PC-3 (cell line): ENCODE measurements around the gene TMC7. TPM values are rescaled to one million over a fixed set of nuclear protein-coding genes. Genes with fewer than 3 reads are reported as not detected.

ENCODE experiments used
- ATAC-seq: fragments of 200-7000 bp; cut with Tn5 transposase; 2 replicates; pipeline ENCODE4 v1.9.1; 2020; ENCODE audit warnings: mild to moderate bottlenecking, moderate library complexity
- BruUV-seq: library from RNA; stranded (reverse); fragments of 400-500 nt; replicated peaks from 2 replicates; lab custom pipeline; 2021; lab: Mats Ljungman, UMichigan
- CTCF ChIA-PET: fragments of 300-600 bp; sonication (Branson Sonifier 250); formaldehyde crosslinking; loops from one replicate; lab custom pipeline; 2022; ENCODE audit warnings: antibody characterized with exemption; lab: Charles Lee
- POLR2A ChIA-PET: fragments of 300-600 bp; sonication (Branson Sonifier 250); formaldehyde crosslinking; loops from one replicate; lab custom pipeline; 2022; ENCODE audit warnings: antibody characterized with exemption; ENCODE audit not compliant: unreplicated experiment; lab: Charles Lee
- DNase-seq: peaks from one replicate; pipeline ENCODE4 v3.0.0-alpha.2; 2015
- H2AFZ ChIP-seq: fragments of 300-600 bp; sonication (generic); 2 replicates; pipeline ENCODE4 v1.6.0; 2016; ENCODE audit warnings: antibody characterized with exemption, low read length
- H3F3A ChIP-seq: fragments of 300-600 bp; sonication (generic); one replicate; pipeline ENCODE4 v1.6.0; 2017; ENCODE audit warnings: antibody characterized with exemption, low read length, control low read depth, mild to moderate bottlenecking; ENCODE audit not compliant: unreplicated experiment
- H3K27ac ChIP-seq: fragments of 300-600 bp; sonication (generic); 2 replicates; pipeline ENCODE4 v1.5.1; 2016; ENCODE audit warnings: mild to moderate bottlenecking, low read length
- H3K27me3 ChIP-seq: fragments of 300-600 bp; sonication (generic); 2 replicates; pipeline ENCODE4 v1.6.1; 2016; ENCODE audit warnings: low read length, mixed read lengths
- H3K36me3 ChIP-seq: fragments of 300-600 bp; sonication (generic); 2 replicates; pipeline ENCODE4 v1.6.1; 2016; ENCODE audit warnings: low read depth, mixed run types, low read length, mixed read lengths
- H3K4me1 ChIP-seq: fragments of 300-600 bp; sonication (generic); 2 replicates; pipeline ENCODE4 v1.5.1; 2016; ENCODE audit warnings: low read length; ENCODE audit not compliant: insufficient read depth
- H3K4me2 ChIP-seq: fragments of 300-600 bp; sonication (generic); 2 replicates; pipeline ENCODE4 v1.6.0; 2016; ENCODE audit warnings: low read length
- H3K4me3 ChIP-seq: fragments of 300-600 bp; sonication (generic); 2 replicates; pipeline ENCODE4 v1.5.1; 2016; ENCODE audit warnings: mild to moderate bottlenecking, low read length, mixed read lengths
- H3K79me2 ChIP-seq: fragments of 300-600 bp; sonication (generic); 2 replicates; pipeline ENCODE4 v1.6.1; 2017; ENCODE audit warnings: low read length, mixed read lengths
- H3K9ac ChIP-seq: fragments of 300-600 bp; sonication (generic); 2 replicates; pipeline ENCODE4 v1.6.0; 2016; ENCODE audit warnings: mild to moderate bottlenecking, low read length
- H3K9me2 ChIP-seq: fragments of 300-600 bp; sonication (generic); replicated peaks from 2 replicates; pipeline ENCODE4 v1.6.1; 2016; ENCODE audit warnings: mixed run types, low read length, mixed read lengths
- H3K9me3 ChIP-seq: fragments of 300-600 bp; sonication (generic); 2 replicates; pipeline ENCODE4 v1.6.1; 2016; ENCODE audit warnings: low read length, mixed read lengths
- H4K20me1 ChIP-seq: fragments of 300-600 bp; sonication (generic); 2 replicates; pipeline ENCODE4 v1.6.1; 2016; ENCODE audit warnings: low read length, mixed read lengths
- EZH2 ChIP-seq: fragments of 300-600 bp; sonication (generic); IDR thresholded peaks from one replicate; pipeline ENCODE4 v1.6.1; 2017; ENCODE audit warnings: antibody characterized with exemption, mild to moderate bottlenecking, low read length; ENCODE audit not compliant: unreplicated experiment
- EZH2phosphoT487 ChIP-seq: fragments of 300-600 bp; sonication (generic); IDR thresholded peaks from 2 replicates; pipeline ENCODE4 v1.6.1; 2018; ENCODE audit warnings: mild to moderate bottlenecking, antibody characterized with exemption, low read length, borderline replicate concordance
- intact Hi-C: fragments of 100-400 bp; cut with micrococcal nuclease; formaldehyde crosslinking; loops from 2 replicates; pipeline ENCODE4 v1.9.0; 2023
- total RNA-seq: library from RNA; depleted of rRNA; stranded (reverse); fragments of >200 nt; gene quantifications from 2 replicates; pipeline ENCODE4 v1.2.3, GENCODE V29; 2014
- TF ChIP-seq, protein P1 (sequence below): fragments of 300-600 bp; sonication (generic); conservative IDR thresholded peaks from 2 replicates; pipeline ENCODE4 v1.5.1; 2017; ENCODE audit warnings: antibody characterized with exemption, low read depth, mild to moderate bottlenecking, low read length

Gene TMC7
- total RNA-seq, 1 experiment from 2014 or later: 5.3 TPM

DNA sequence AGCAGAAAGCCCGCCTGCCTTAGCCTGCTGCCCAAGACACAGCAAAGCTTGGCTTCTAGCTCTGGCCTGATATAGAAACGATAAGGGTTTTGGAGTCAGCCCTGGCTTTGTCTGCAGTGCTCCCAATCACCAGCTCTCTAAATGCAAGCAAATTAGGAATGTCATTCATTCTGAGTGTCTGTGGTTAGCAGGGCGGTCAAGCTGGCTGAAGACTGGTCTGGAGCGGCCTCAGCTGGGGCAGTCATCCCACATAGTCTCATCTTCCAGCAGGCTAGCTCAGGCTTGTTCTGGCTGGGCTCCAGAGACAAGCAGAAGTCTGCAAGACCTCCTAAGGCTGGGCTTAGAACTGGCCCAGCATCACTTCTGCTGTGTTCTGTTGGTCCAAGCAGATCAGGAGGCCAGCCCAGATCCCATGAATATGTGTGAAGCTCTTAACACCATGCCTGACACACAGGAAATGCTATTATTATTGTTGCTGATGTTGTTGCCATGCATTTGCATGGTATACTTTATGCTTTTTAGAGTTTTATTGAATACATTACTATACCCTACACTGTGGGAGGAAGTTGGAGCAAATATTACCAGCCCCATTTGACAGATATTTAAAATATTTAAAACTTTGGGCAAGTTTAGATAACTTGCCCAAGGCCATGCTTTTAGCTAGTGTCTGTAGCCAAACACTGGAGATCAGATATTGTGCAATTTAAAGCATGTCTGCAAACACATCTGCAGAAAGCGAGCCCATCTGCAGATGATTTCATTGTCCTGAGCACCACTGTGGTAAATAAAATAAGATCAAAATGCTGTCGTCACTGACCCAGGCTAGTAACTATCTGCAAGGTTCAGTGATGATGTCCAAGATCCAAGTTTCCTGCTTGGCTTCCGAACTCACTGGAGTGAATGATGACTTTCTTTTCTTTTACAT lies 24.8 kb downstream of the TMC7 start:
- ChIA-PET CTCF (interaction anchor here (0.6 to 1.2 kb wide), 3 partner anchors 10 to 30 kb away, joined by 3 to 6 read pairs (median 3); partner anchors contain the start of gene TMC7), POLR2A (interaction anchor here (0.6 kb wide), 1 partner anchor 25 kb away, joined by 4 read pairs; no protein-coding TSS in a partner anchor)
- DNase-seq: peak; percentile 50
- Histone ChIP-seq H4K20me1 (no peaks in the 10 kb centered on the region), H3K36me3 (peaks cover 12% of the 10 kb centered on the region), H3K4me1 (peaks cover 39% of the 10 kb centered on the region), H3K9me3 (no peaks in the 10 kb centered on the region), H3K9me2 (no peaks in the 10 kb centered on the region), H2AFZ (no peak overlapping the region), H3K9ac (peak overlapping the region; percentile 95), H3K27ac (peak overlapping the region; percentile 100), H3K79me2 (peaks cover 18% of the 10 kb centered on the region), H3K4me3 (no peak overlapping the region), H3F3A (no peaks in the 10 kb centered on the region), H3K27me3 (no peaks in the 10 kb centered on the region), H3K4me2 (0 out of 2 replicates have a peak overlapping the region, but pooled peaks have one; percentile 16)
- TF ChIP-seq EZH2phosphoT487 (no peak), EZH2 (no peak)
- TF ChIP-seq, protein P1, sequence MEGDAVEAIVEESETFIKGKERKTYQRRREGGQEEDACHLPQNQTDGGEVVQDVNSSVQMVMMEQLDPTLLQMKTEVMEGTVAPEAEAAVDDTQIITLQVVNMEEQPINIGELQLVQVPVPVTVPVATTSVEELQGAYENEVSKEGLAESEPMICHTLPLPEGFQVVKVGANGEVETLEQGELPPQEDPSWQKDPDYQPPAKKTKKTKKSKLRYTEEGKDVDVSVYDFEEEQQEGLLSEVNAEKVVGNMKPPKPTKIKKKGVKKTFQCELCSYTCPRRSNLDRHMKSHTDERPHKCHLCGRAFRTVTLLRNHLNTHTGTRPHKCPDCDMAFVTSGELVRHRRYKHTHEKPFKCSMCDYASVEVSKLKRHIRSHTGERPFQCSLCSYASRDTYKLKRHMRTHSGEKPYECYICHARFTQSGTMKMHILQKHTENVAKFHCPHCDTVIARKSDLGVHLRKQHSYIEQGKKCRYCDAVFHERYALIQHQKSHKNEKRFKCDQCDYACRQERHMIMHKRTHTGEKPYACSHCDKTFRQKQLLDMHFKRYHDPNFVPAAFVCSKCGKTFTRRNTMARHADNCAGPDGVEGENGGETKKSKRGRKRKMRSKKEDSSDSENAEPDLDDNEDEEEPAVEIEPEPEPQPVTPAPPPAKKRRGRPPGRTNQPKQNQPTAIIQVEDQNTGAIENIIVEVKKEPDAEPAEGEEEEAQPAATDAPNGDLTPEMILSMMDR: no peak
- ATAC-seq: no peak
- no TSS peak for BruUV-seq
- intact Hi-C loops: no loop called here

DNA sequence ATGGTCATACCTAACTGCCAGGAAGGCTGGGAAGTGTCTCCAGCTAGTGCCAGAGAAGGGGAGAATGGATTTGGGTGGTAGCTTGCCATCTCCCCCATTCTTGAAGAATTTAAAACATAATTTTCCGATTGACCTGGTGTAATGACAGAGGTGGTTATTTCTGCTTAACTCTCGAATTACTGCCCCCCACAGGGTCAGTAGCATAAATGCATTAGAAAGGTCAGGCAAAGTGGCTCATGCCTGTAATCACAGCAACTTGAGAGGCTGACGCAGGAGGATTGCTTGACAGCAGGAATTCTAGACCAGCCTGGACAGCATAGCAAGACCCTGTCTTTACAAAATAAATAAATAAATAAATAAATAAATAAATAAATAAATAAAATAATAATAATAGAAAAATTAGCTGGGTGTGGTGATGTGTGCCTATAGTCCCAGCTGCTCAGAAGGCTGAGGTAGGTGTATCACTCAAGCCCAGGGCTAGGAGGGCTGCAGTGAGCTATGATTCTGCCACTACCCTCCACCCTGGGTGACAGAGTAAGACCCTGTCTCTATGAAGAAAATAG lies 27.5 kb downstream of the TMC7 start:
- Histone ChIP-seq H3K9me3 (no peaks in the 10 kb centered on the region), H3K9me2 (no peaks in the 10 kb centered on the region), H3K4me2 (no peak overlapping the region), H2AFZ (no peak overlapping the region), H3F3A (no peaks in the 10 kb centered on the region), H3K27me3 (no peaks in the 10 kb centered on the region), H3K79me2 (peaks cover 11% of the 10 kb centered on the region), H3K4me3 (no peak overlapping the region), H4K20me1 (no peaks in the 10 kb centered on the region), H3K27ac (peak overlapping the region; percentile 39; the same call in 1 of the 2 replicates), H3K36me3 (peaks cover 12% of the 10 kb centered on the region), H3K9ac (no peak overlapping the region), H3K4me1 (peaks cover 25% of the 10 kb centered on the region)
- peak; percentile 20 for DNase-seq
- intact Hi-C loops: no loop called here
- ChIA-PET POLR2A (interaction anchor here (0.6 kb wide), 1 partner anchor 38 kb away, joined by 3 read pairs; no protein-coding TSS in a partner anchor), CTCF (interaction anchor here (1.8 kb wide), 1 partner anchor 28 kb away, joined by 7 read pairs; no protein-coding TSS in a partner anchor)
- ATAC-seq: no peak
- TF ChIP-seq, protein P1: peak; percentile 43; the same call in 1 of the 2 replicates
- no peak for TF ChIP-seq EZH2phosphoT487
- no TSS peak for BruUV-seq
